Hematopoietic multipotent progenitor cell treated with erythropoietin and hydrocortisone succinate and interleukin-3 and kit ligand, for 6 days (in vitro differentiated cells): ENCODE data around the gene DOK6.

Experiments
- DNase-seq: peaks from one replicate; pipeline ENCODE4 v3.0.0-alpha.2; 2015

DOK6 gene

DNA sequence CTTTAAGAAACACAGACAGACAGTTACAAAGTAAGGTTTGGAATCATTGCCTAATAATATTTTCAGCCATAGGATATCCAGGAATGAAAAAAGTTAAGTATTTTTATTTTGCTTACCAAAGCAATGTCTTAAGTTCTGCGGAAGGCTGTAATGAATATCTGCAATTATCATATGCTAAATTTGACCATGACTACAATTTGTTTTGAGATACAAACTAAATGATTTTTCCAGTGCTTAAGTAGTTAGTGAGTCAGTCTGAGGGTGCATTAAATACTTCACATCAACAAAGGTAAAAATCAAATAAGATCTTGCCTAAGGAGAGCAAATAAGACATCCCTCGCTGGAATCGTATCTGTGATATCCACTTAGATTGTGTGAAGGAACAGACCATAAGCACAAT lies 297.0 kb downstream of the DOK6 start:
- no peak for DNase-seq

DNA sequence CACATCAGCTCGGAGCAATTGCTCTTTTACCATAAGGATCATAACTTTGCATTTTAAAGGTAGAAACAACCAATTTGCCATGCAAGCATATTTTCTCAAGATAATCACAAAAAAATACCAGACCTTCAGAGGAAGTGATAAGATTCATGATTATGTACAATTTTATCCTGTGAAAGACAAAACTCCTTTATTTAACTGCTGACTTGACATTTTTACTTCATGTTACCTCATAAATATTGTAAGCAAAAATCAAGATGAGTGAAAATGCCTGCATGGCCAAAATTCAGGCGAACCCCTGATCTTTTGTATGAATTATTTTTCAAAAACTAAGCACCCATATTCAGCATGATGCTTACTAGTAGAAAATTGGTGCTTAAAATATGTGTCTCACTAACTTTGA lies 300.6 kb downstream of the DOK6 start:
- DNase-seq: no peak

- DNase-seq: no peak
Measured at GRCh38 chr18:69703461-69703860, 302.8 kb downstream of the DOK6 start.

DNA sequence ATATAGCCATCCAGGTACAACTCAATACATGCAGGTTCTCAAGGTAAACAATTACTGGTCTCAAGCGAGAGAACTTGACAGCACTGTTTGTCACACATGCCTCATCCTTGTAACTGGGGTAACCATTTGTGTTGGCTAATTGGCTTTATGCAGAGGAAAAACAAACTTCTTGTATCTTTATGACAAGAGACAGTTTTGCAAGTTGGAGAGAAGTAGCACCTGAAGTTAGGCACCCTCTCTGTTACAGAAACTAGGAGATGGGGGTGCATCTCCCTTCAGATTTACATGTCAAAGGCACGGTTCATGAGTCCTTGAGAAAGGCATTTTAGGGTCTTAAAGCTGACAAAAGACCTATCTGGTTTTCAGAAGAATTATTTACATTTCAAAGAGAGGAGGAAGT lies 305.3 kb downstream of the DOK6 start:
- no peak for DNase-seq

DNA sequence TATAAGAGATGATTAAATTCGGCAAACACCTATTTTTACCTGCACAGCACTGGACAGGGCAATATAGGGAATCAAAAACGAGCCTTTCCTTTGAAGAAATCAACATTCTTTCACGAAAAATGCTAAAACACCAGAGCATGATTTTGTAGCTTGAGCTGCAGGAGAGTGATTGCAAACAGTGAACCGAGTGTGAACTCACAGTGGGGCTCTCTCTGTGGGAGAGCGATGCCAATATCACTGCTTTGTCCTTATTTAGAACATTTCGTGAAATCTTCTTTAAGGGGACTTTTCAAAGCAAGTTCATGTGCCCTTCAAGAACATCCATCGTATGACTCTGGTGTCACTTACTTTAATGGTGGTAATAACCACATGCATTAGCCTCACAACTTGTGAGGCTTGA lies 308.2 kb downstream of the DOK6 start:
- no peak for DNase-seq

GRCh38 chr18:69715191-69715795 lies 314.6 kb downstream of the DOK6 start:
- no peak for DNase-seq

- DNase-seq: no peak
Measured at GRCh38 chr18:69717586-69717985, 316.9 kb downstream of the DOK6 start.

DNA sequence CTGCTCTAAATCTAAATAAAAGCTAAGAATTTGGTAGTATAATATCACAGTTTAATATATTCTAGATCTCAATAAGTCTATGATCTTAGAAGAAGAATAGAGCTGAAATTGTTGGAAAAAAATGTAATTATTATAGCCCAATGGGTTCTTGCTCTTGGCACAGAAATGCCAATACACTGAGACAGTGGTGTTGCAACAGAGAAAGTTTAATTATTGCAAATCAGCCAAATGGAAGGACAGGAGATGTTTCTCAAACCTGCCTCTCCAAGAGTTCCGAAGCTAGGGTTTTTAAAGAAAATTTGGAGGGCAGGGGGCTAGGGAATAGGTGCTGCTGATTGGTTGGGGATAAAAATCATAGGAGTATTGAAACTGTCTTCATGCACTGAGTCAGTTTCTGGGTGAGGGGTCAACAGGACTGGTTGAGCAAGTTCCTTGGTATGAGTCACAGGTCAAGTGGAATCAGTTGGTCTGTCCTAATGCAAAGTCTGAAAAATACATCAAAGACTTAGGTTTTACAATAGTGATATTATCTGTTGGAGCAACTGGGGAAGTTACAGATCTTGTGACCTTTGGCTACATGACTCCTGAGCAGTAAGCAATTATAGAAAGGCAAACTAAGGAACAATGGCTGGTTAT lies 318.3 kb downstream of the DOK6 start:
- no peak for DNase-seq

DNA sequence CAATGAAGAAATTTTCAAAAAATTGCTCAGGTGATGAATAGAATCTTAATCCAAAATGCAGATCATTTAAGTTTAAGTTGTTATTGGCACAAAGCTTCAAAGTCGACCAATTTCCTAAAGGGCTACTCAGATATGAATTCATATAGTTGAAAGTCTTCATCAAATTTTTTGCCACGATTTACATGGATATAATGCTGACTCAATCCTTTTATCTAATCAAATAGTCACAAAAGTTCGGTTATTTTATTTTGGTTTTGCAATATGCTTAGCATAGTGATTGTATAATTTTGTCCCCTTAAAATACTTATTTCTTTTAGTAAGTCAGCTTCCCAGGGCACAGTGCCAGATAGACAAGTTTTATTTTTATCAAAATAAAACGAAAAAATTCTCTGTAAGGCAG lies 319.7 kb downstream of the DOK6 start:
- DNase-seq: no peak

- no peak for DNase-seq
Measured at GRCh38 chr18:69723434-69723833, 322.7 kb downstream of the DOK6 start.

DNA sequence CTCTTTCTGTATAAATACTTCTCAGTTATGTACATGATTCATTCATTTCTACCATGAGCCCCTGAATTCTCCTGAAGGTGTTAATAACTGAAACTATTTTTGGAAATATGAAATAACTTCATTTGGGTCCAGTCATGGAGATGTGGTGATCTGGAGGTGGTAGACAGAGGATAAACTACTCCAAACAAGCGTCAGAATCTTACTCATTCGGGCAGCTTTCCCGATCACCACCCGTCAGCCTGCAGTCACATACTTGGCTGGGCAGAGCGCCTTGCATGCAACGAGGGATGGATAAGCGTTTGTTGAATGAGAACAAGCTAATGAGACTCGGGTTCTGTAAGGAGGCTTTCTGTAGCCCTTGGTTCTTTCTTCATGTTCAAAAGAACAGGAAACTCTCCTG lies 324.3 kb downstream of the DOK6 start:
- no peak for DNase-seq

- DNase-seq: no peak
Measured at GRCh38 chr18:69725855-69726508, 325.3 kb downstream of the DOK6 start.

DNA sequence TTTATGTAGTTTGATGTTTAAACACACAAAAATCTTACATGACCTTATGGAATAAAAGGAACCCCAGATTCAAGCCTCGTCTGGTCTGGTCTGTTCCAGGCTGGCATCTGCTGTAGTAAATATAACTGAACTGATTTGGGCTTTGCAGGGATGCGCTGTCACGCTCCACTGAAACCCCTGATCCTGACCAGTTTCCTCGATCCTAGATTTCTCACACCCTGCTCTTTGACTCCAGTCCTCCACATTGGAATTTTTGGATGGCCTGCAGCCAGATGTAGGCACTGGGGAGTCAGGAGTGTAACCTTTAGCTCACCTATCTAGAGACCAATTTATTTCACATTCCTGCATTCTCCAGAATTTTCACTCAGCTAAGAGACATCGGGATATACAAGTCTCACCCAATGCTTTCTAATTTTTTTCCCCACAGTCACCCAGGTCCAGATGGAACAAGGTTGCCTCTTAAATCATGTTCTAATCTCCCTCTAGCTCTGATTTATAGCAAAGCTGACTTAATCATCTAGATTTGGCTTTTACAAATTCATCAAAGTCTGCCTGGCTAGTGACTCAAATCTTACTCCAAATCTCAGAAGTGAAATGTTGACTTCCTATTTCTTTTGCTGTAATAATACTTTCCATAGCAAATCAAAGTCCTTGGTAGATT lies 327.4 kb downstream of the DOK6 start:
- no peak for DNase-seq

DNA sequence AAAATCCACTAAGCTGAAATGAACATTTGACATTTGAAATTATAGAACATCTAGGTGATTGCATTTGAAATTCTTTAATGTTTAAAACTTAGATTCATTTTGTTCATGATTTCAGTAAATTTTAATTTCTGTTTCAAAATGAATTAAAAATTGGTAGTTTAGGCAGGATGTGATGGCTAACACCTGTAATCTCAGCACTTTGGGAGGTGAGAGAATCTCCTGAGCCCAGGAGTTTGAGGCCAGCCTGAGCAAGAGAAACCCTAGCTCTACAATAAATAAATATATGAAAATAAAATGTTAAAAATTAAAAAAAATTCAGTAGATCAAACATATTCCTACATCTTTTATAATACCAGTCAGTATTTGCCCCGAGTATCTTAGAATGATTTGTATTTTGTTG lies 330.0 kb downstream of the DOK6 start:
- DNase-seq: no peak

DNA sequence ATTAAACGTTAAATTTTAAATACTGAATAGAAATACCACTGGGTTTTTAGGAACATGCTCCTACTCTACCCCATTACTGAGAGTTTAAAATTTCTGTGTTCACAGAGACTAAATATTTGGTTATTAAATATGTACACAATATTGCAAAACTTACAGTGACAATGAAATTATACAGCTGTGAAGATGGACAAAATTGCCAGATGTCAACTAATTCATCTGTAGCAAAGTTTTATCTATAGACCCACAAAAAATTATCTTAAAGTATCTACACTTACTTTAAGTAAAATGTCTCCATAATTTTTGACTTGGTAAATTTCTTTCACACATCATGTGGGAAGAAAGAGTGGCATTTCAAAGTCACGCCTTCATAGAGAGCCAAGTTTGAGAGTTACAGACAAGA lies 333.8 kb downstream of the DOK6 start:
- no peak for DNase-seq

GRCh38 chr18:69736730-69737129 lies 336.0 kb downstream of the DOK6 start:
- no peak for DNase-seq

- DNase-seq: no peak
Measured at GRCh38 chr18:69737851-69738250, 337.2 kb downstream of the DOK6 start.

- no peak for DNase-seq
Measured at GRCh38 chr18:69747388-69747787, 346.7 kb downstream of the DOK6 start.

- DNase-seq: no peak
Measured at GRCh38 chr18:69752737-69753380, 352.2 kb downstream of the DOK6 start.

- no peak for DNase-seq
Measured at GRCh38 chr18:69754108-69754507, 353.4 kb downstream of the DOK6 start.

GRCh38 chr18:69755041-69755440 lies 354.4 kb downstream of the DOK6 start:
- no peak for DNase-seq

GRCh38 chr18:69755856-69756496 lies 355.3 kb downstream of the DOK6 start:
- DNase-seq: no peak

GRCh38 chr18:69757733-69758132 lies 357.0 kb downstream of the DOK6 start:
- no peak for DNase-seq
